KOPT-K1 (cell line): ENCODE results near the gene CYP2W1.
"Not testable (repeated sequence)": the region's sequence is repeated elsewhere in the genome, so short reads cannot be mapped to it uniquely, and the experiment has no call there.

Source experiments
- H3K27ac ChIP-seq: fragments of 200-600 bp; sonication (generic); 2 replicates; pipeline ENCODE4 v1.5.1; 2016; ENCODE audit warnings: antibody characterized with exemption, mild to moderate bottlenecking, low read depth, low read length; ENCODE audit not compliant: poor library complexity, severe bottlenecking
- H3K36me3 ChIP-seq: fragments of 200-600 bp; sonication (generic); 2 replicates; pipeline ENCODE4 v1.5.1; 2017; ENCODE audit warnings: antibody characterized with exemption, mild to moderate bottlenecking, low read length, moderate library complexity; ENCODE audit not compliant: insufficient read depth
- H3K9me3 ChIP-seq: fragments of 200-600 bp; sonication (generic); 2 replicates; pipeline ENCODE4 v1.5.1; 2017; ENCODE audit warnings: antibody characterized with exemption, low read length, mild to moderate bottlenecking; ENCODE audit not compliant: insufficient read depth, poor library complexity, severe bottlenecking

Gene CYP2W1

GRCh38 chr7:1002445-1002844, 19.5 kb downstream of the CYP2W1 start:
- H3K27ac ChIP-seq, H3K9me3 ChIP-seq, H3K36me3 ChIP-seq: not testable (repeated sequence)

- H3K9me3 ChIP-seq = no peaks in the 10 kb centered on the region
These were observed 21.3 kb downstream of the CYP2W1 start for GRCh38 chr7:1004018-1004852.

DNA sequence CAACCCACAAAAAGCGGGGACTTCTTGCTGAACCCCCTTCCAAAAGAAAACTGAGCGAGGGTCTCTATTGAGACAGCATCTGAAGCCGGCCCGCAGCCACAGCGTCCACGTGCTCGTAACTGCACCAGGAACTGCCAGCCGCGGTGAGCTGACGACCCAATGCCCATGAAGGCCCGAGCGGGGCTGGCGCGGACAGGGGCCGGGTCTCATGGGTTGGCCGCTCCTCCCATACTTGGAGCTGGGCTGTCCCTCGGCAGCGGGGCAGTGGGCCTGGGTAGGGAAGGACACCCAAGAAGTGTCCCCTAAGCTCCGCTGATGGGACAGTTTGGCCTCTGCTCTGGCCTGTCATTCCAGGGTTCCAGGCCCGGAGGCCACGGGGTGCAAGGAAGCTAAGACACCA, 22.3 kb downstream of the CYP2W1 start:
- H3K36me3 ChIP-seq = no peaks in the 10 kb centered on the region
- H3K9me3 ChIP-seq = no peaks in the 10 kb centered on the region
- no peak overlapping the region for H3K27ac ChIP-seq

More at GRCh38 chr7:1004018-1004852, 21.3 kb downstream of the CYP2W1 start:
- no peak overlapping the region for H3K27ac ChIP-seq
- H3K36me3 ChIP-seq = no peaks in the 10 kb centered on the region; the same call in 1 of the 2 replicates

DNA sequence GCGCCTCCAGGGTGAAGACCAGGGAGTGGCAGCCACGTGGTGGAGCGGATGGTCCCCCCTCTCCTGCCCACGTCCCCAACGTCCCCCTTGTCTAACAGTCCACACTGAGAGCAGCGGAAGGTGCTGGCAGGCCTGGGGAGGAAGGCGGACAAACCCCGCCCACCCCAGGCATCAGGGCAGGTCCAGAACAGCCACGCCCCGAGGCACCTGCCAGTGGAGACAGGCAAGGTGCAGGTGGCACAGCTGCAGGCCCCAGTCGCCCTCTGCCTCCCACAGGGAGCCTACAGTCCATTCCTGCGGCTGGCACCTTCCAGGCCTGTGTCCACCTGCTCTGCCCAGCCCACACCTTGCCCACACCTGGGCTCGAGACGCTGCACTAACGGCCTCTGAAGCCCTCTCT, 24.9 kb downstream of the CYP2W1 start:
- no peaks in the 10 kb centered on the region for H3K9me3 ChIP-seq
- H3K36me3 ChIP-seq = no peaks in the 10 kb centered on the region
- no peak overlapping the region for H3K27ac ChIP-seq

DNA sequence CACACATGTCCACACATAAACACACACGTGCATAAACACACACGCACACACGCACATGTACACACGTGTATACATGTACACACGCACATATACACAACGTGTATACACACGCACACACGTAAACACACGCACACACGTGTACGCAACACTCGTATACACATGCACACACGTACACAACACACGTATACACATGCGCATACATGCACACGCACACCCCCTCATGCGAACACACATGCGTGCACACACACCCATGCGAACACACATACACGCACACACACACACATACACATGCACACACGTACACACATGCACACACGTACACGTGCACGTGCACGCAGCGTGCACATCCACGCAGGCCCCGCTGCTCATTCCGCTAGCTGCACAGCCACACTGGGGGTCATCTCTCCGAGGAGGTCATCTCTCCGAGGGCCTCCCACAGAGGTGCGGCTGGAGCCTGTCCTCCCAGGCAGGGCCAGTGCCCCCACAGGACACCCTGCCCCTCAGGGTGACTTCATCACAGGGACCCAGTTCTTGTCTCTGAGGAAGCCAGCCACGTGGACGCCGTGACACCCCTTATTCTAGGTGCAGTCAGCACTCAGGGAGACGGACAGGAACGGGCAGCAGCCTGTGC, 25.9 kb downstream of the CYP2W1 start:
- no peak overlapping the region for H3K27ac ChIP-seq
- H3K36me3 ChIP-seq = no peaks in the 10 kb centered on the region
- H3K9me3 ChIP-seq = no peaks in the 10 kb centered on the region

DNA sequence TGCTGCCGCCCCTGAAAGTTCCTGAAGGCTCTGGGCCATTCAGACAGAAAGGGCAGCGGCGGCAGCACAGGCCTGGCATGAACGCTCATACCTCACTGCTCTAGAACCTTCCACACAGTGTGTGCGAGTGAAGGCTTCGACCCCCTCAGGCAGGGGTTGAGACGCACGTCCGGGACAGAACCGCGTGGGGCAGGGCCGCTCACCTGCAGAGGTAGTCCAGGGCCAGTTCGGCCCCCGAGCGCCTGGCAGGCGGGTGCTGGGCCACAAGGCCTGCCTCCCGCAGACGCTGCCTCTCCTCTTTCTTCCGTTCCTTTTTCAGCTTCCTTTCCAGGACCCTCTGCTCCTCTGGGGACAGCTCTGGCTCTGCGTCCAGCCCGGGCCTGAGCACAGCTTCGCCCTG, 26.8 kb downstream of the CYP2W1 start:
- Histone ChIP-seq H3K36me3 (no peaks in the 10 kb centered on the region), H3K27ac (no peak overlapping the region), H3K9me3 (no peaks in the 10 kb centered on the region)

GRCh38 chr7:1010226-1010625, 27.2 kb downstream of the CYP2W1 start:
- no peak overlapping the region for H3K27ac ChIP-seq
- H3K9me3 ChIP-seq = no peaks in the 10 kb centered on the region
- no peaks in the 10 kb centered on the region for H3K36me3 ChIP-seq

- H3K9me3 ChIP-seq = no peaks in the 10 kb centered on the region
- no peak overlapping the region for H3K27ac ChIP-seq
- no peaks in the 10 kb centered on the region for H3K36me3 ChIP-seq
These were observed 28.5 kb downstream of the CYP2W1 start for GRCh38 chr7:1011297-1012003.

DNA sequence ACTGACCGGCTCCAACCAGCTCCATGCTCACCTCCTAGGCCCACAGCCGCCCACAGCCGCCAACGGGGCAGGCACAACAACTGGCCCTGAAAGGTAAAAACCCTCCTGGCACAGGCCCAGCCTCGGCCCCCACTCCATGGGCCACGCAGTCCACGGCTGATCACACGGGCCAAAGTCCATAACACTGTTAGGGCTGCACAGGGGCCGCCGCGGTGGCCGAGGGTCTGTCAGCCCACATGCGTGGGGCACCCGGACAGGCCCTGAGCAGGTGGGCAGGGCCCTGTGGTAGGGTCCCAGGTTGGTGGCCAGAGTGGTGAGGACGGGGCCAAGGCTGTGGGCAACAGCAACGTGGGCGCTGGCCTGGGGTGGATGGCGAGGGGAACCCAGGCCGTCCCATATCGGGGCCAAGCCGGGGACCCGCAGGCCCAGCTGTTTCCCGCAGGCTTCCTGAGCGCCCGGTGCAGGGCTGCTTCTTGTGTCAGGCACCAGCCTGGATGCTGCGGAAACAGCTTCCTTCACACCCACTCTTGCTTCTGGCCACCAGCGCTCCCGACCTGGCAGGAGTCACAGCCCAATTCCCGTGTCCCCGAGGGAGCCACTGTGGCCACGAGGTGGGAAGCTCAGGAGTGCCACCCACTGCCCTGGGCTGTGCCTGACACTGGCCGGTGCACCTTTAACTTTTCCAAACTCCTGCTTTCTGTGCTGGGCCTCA, 29.2 kb downstream of the CYP2W1 start:
- no peaks in the 10 kb centered on the region for H3K9me3 ChIP-seq
- no peak overlapping the region for H3K27ac ChIP-seq
- no peaks in the 10 kb centered on the region for H3K36me3 ChIP-seq

DNA sequence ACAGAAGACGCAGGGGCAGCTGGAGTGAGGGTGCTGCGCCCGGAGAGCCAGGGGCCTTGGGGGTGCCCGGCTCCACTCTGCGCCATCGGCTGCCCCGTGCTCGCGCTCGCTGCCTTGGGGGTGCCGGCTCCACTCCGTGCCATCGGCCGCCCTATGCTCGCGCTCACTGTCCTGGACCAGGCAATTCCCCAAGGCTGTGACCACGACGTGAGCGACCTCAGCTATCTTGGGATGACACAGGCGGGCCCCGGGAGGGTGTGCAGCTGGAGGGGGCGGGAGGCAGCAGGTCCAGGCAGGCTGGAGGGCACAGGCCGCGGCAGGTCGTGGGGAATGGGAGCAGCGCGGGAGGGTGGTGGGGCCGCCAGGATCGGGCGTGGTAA, 29.7 kb downstream of the CYP2W1 start:
- no peak overlapping the region for H3K27ac ChIP-seq

GRCh38 chr7:1013581-1013980, 30.6 kb downstream of the CYP2W1 start:
- Histone ChIP-seq H3K27ac (no peak overlapping the region), H3K36me3 (no peaks in the 10 kb centered on the region)

More for the DNA sequence above, 29.7 kb downstream of the CYP2W1 start:
- Histone ChIP-seq H3K36me3 (no peaks in the 10 kb centered on the region), H3K9me3 (no peaks in the 10 kb centered on the region)

DNA sequence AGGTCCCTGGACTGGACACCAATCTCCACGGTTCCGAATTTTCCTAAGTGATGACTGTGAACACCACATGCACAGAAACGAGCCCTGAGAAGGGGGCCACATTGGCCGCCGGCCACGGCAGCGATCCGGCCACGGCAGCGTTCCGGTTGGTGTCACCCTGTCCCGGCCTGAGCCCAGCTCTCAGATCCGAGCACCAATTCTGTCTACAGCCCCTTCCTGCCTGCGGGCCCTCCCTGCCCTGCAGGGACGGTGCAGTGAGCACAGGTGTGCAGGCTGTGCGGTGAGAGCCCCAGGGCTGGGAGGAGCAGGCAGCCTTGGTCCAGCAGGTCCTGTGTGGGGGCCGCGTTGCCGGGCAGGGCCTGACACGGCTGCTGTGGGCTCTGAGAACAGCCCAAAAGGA, 31.7 kb downstream of the CYP2W1 start:
- no peak overlapping the region for H3K27ac ChIP-seq
- H3K36me3 ChIP-seq = no peaks in the 10 kb centered on the region
- H3K9me3 ChIP-seq = no peaks in the 10 kb centered on the region

More at GRCh38 chr7:1013581-1013980, 30.6 kb downstream of the CYP2W1 start:
- H3K9me3 ChIP-seq = no peaks in the 10 kb centered on the region

- peaks cover 7% of the 10 kb centered on the region for H3K9me3 ChIP-seq
- H3K27ac ChIP-seq = no peak overlapping the region
- no peaks in the 10 kb centered on the region for H3K36me3 ChIP-seq
These were observed 32.5 kb downstream of the CYP2W1 start for GRCh38 chr7:1015196-1016121.
